GM19328 (cell line): ENCODE data around the gene ASTN2.

ENCODE experiments used
- ATAC-seq: cut with Tn5 transposase; IDR thresholded peaks from one replicate; pipeline ENCODE4 v1.9.1; 2021; ENCODE audit warnings: mild to moderate bottlenecking, moderate library complexity; ENCODE audit not compliant: unreplicated experiment

The ASTN2 gene

DNA sequence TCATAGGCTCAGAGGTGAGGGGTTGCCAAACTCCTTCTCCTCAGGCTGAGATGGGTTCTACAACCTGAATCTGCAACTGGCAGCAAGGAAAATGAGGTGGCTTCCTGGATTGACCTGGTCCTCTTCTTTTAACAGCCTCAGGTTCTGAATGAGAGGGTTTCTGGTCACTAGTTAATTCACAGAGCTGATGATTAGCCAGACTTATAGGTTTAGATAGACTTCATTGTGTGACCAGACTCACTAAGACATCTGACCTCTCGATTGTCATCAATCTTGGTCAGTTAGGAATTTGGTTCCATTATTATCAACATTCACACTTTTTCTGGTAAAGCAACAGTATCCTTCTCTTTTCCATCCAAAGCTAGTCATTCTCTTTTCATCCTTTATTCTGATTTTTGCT, 1003.4 kb downstream of the ASTN2 start:
- ATAC-seq = no peak

GRCh38 chr9:116409638-116410037, 1005.2 kb downstream of the ASTN2 start:
- ATAC-seq = no peak

GRCh38 chr9:116409129-116409528, 1005.7 kb downstream of the ASTN2 start:
- ATAC-seq = no peak

- ATAC-seq = no peak
Measured at GRCh38 chr9:116406469-116406868, 1008.4 kb downstream of the ASTN2 start.

DNA sequence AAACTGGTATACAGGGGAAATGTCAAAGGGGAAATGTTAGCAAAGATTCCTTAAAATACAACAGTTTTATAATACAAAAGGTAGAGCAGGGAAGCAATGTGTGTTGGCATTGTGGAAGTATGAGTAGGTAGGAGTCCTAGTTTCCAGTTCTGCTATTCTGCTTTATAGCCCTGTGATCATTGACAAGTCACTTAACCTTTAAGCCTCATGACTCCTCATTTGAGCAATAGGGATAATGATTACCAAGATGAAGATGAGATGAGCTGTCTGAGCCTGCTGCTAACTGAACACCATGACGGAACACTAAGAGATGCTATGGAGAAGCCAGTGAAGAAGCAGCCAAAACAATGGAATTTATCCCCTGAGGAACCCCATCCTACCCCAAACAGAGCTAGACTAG, 1009.5 kb downstream of the ASTN2 start:
- no peak for ATAC-seq

DNA sequence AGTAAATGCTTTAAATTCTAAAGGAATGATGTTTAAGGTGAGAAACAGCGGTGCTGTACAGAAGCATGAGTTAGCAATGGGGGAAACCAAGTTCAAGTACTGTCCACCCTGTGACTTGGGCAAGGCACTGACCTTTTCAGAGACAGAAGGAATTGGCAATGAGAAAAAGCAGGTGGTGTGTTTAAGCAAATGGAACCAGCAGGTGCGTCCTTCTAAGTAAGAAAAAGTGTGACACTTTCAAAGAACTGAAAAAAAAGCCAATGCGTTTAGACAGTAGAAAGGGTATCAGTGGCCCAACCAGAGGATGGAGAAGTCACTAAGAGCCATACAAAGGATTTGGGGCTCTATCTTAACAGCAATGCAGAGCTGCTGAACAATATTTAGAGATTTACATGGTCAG, 1010.6 kb downstream of the ASTN2 start:
- ATAC-seq = no peak

GRCh38 chr9:116403171-116403570, 1011.7 kb downstream of the ASTN2 start:
- ATAC-seq = no peak

DNA sequence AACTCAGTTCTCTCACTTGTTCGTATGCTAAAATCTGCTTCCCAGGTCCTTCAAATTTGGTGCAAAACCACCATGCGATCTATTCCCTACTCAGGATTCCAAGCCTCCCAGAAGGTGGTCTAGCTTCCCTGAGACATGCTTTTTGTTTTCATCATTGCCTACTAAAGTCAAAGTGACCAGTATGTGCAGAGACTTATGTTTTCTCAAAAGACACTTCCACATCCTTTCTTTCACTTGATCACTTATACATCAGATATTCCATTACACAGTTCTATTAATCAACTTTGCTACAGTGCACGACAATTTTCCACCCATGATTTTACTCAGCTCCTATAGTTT, 1019.2 kb downstream of the ASTN2 start:
- no peak for ATAC-seq

DNA sequence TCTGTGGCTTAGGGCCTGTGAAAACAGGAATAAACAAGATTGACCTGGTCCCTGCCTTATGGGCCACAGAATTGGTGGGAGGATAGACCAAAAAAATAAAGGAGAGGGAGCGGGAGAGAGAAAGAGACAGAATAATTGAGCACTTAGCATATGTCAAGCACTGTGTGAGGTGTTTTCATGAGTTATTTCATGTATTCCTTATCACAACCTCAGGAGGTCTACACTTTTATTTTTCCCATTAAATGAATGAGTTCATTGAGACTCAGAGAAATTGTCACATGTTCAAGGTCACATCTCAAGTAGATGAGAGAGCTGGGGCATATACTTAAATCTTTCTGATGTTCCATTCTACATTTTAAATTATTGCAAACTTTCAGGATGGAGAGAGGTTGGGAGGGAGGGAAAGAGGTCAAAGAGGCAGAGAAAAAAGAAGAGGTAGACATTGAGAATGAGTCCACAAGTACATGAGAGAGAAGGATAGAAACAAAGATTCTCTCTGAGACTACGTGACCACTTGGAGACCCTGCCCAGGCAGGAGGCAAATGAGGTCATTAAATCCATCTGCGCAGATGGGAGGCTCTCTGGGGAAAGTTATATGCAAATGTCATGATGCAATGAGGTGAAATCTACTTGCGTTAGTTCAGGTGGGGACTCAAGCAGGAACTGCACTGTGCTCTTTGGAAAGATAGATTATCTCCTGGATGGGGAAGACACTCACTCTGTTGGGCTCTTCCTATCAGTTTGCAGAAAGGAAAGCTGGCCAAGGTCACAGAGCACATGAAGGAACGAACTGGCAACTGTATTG, 1019.8 kb downstream of the ASTN2 start:
- no peak for ATAC-seq

GRCh38 chr9:116394070-116394469, 1020.8 kb downstream of the ASTN2 start:
- ATAC-seq = no peak

GRCh38 chr9:116393198-116393597, 1021.7 kb downstream of the ASTN2 start:
- ATAC-seq = no peak

- no peak for ATAC-seq
Measured at GRCh38 chr9:116391306-116391900, 1023.5 kb downstream of the ASTN2 start.

GRCh38 chr9:116390303-116391228, 1024.3 kb downstream of the ASTN2 start:
- peak; percentile 71 for ATAC-seq

DNA sequence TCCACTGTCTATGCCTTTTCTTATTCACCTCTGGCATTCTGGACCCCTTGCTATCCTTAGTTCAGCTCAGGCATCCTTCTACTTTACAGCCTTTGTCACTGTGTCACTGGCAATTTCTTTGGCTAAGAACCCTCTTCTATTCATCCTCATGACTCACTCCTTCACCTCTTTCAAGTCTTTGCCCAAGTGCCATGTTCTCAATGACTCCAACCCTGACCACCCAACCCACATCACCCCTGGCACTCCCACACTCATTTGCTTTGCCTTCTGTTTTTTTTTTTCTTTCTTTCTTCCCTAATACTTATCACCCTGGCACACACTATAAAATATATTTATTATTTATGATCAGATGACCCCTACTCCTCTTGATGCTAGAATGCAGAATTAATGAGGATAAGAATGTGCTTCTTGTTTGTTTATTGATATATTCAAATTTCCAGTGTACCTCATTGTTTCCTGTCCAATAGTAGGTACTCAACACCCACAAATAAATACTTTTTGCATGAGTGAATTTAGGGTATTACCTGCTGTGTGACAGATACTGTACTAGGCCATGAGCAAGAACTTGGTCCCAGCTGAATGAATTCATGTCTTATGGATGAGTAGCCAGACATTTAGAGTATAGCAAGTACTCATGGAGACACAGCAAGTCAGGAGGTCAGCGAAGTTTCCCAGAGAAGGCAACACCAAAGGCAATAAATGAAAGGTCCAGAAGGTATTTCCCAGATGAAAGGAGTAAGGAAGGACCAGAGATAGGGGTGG, 1025.1 kb downstream of the ASTN2 start:
- no peak for ATAC-seq

- no peak for ATAC-seq
Measured at GRCh38 chr9:116387934-116388698, 1026.7 kb downstream of the ASTN2 start.

- ATAC-seq = no peak
Measured at GRCh38 chr9:116383936-116384335, 1030.9 kb downstream of the ASTN2 start.

DNA sequence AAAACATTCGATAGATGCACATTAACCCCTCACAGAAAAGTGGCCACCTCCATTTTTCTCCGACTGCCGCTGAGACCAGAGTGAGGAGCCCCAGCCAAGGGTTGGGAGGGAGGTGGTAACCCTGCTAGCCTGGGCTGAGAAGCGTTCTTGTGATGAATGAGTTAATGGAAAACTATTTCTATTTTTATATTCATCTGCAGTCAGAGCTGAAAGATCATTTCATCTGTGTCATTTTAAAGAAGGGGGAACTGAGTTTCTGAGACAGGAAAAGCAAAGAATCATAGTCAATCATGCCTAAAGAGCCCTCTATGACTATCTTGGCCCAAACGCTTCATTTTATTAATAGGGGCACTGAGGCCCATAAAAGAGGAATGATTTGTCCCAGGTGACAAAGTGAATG, 1031.7 kb downstream of the ASTN2 start:
- ATAC-seq = no peak

- ATAC-seq = no peak
Measured at GRCh38 chr9:116382053-116382452, 1032.8 kb downstream of the ASTN2 start.

GRCh38 chr9:116381350-116381749, 1033.5 kb downstream of the ASTN2 start:
- ATAC-seq = no peak

DNA sequence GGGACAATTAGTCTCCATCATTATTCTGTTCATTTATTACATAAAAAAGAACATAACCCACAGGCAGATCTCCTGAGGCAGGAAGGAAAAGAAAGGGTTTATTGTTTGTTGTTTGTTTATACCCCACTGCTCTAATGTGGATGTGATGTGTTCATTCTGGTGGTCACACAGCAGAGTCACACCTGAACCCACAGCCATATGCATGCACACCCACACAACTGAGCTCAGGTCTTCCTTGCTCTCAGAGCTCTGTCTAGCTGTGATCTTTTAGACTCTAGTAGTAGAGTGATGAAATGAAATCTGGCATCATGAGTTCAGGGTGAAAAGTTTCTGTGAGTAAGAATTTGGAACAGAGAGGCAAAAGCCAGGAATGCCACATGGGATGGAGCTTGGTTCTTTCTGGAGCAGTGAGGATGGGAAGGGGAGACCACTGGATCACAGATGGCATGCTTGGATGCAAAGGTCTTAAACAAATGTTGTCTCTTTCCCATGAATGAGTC, 1034.3 kb downstream of the ASTN2 start:
- no peak for ATAC-seq
